Measurements from ENCODE around the gene TLK1. TPM values are rescaled to one million over a fixed set of nuclear protein-coding genes. Genes with fewer than 3 reads are reported as not detected.

TLK1 gene
- total RNA-seq, 4 donors from 2014 or later: 24.9 to 60.4 (median 38.3) TPM

- Histone ChIP-seq H3K36me3 (no peaks in the 10 kb centered on the region), H3K9me3 (no peaks in the 10 kb centered on the region), H3K4me3 (no peak overlapping the region), H3K4me1 (peaks cover 25% of the 10 kb centered on the region), H3K27me3 (no peaks in the 10 kb centered on the region), H3K27ac (no peak overlapping the region)
- TF ChIP-seq POLR2A (IDR thresholded peaks at IDR 0.05): no peak
- TF ChIP-seq POLR2AphosphoS5 (IDR thresholded peaks at IDR 0.05): no peak
- no peak for TF ChIP-seq CTCF (IDR thresholded peaks at IDR 0.05)
- no peak for TF ChIP-seq EP300 (IDR thresholded peaks at IDR 0.05)
- 52% methylated on average over 1 of the region's 1 CpG for whole genome bisulfite sequencing
- no peak for DNase-seq (ENCODE audit: low spot score in 2 of 2)
These were observed 14.1 kb downstream of the TLK1 start for GRCh38 chr2:171146633-171147032.

- H3K27ac ChIP-seq: no peak overlapping the region
- 91% methylated on average over 2 of the region's 2 CpGs for WGBS
These were observed 14.6 kb downstream of the TLK1 start for GRCh38 chr2:171146071-171146470.

GRCh38 chr2:171143670-171144062, 17.0 kb downstream of the TLK1 start:
- Histone ChIP-seq H3K27ac (no peak overlapping the region), H3K36me3 (no peaks in the 10 kb centered on the region), H3K4me1 (peaks cover 28% of the 10 kb centered on the region), H3K27me3 (no peaks in the 10 kb centered on the region), H3K4me3 (no peak overlapping the region), H3K9me3 (no peaks in the 10 kb centered on the region)
- WGBS: 85% methylated on average over 2 of the region's 2 CpGs
- no peak for TF ChIP-seq POLR2A (IDR thresholded peaks at IDR 0.05)
- TF ChIP-seq EP300 (IDR thresholded peaks at IDR 0.05): no peak
- no peak for TF ChIP-seq POLR2AphosphoS5 (IDR thresholded peaks at IDR 0.05)
- no peak for TF ChIP-seq CTCF (IDR thresholded peaks at IDR 0.05)
- no peak for DNase-seq (ENCODE audit: low spot score in 2 of 2)

More at GRCh38 chr2:171146071-171146470, 14.6 kb downstream of the TLK1 start:
- peaks cover 30% of the 10 kb centered on the region for H3K4me1 ChIP-seq
- H3K27me3 ChIP-seq: no peaks in the 10 kb centered on the region
- no peaks in the 10 kb centered on the region for H3K36me3 ChIP-seq
- H3K4me3 ChIP-seq: no peak overlapping the region
- no peaks in the 10 kb centered on the region for H3K9me3 ChIP-seq
- DNase-seq (ENCODE audit: low spot score in 2 of 2): no peak
- TF ChIP-seq CTCF (IDR thresholded peaks at IDR 0.05) (no peak), POLR2AphosphoS5 (IDR thresholded peaks at IDR 0.05) (no peak), POLR2A (IDR thresholded peaks at IDR 0.05) (no peak), EP300 (IDR thresholded peaks at IDR 0.05) (no peak)

GRCh38 chr2:171142398-171142797, 18.3 kb downstream of the TLK1 start:
- WGBS: 79% methylated on average over 3 of the region's 3 CpGs
- TF ChIP-seq EP300 (IDR thresholded peaks at IDR 0.05) (no peak), POLR2AphosphoS5 (IDR thresholded peaks at IDR 0.05) (no peak), CTCF (IDR thresholded peaks at IDR 0.05) (no peak), POLR2A (IDR thresholded peaks at IDR 0.05) (no peak)

GRCh38 chr2:171141320-171141719, 19.4 kb downstream of the TLK1 start:
- H3K4me1 ChIP-seq: peaks cover 20% of the 10 kb centered on the region
- H3K27me3 ChIP-seq: no peaks in the 10 kb centered on the region
- H3K4me3 ChIP-seq: no peak overlapping the region
- H3K27ac ChIP-seq: no peak overlapping the region
- TF ChIP-seq EP300 (IDR thresholded peaks at IDR 0.05): no peak
- no peak for TF ChIP-seq POLR2A (IDR thresholded peaks at IDR 0.05)
- TF ChIP-seq CTCF (IDR thresholded peaks at IDR 0.05): no peak
- TF ChIP-seq POLR2AphosphoS5 (IDR thresholded peaks at IDR 0.05): no peak
- H3K36me3 ChIP-seq: no peaks in the 10 kb centered on the region
- H3K9me3 ChIP-seq: no peaks in the 10 kb centered on the region
- no peak for DNase-seq (ENCODE audit: low spot score in 2 of 2)
- WGBS: 95% methylated on average over 1 of the region's 1 CpG

More at GRCh38 chr2:171142398-171142797, 18.3 kb downstream of the TLK1 start:
- Histone ChIP-seq H3K4me1 (peaks cover 28% of the 10 kb centered on the region), H3K4me3 (no peak overlapping the region), H3K9me3 (no peaks in the 10 kb centered on the region), H3K36me3 (no peaks in the 10 kb centered on the region), H3K27ac (no peak overlapping the region), H3K27me3 (no peaks in the 10 kb centered on the region)
- DNase-seq (ENCODE audit: low spot score in 2 of 2): no peak
